ENCODE data around the gene MYF5.

The MYF5 gene

GRCh38 chr12:80754274-80754673 lies 37.6 kb downstream of the MYF5 start:
- ATAC-seq (replicated peaks) (no peak), DNase-seq (no peak)
- Mint-ChIP-seq H3K9me3 (peaks cover 14 to 16% of the 10 kb centered on the region in 2 donors), H3K27me3 (no peaks in the 10 kb centered on the region), H3K4me3 (no peak overlapping the region), H3K4me1 (ENCODE audit: low read depth in 2 of 2) (no peaks in the 10 kb centered on the region), H3K36me3 (ENCODE audit: insufficient read depth) (peaks cover 2% of the 10 kb centered on the region), H3K27ac (no peak overlapping the region)

- peaks cover 2% of the 10 kb centered on the region for H3K36me3 Mint-ChIP-seq (ENCODE audit: insufficient read depth)
- no peak overlapping the region for H3K4me3 Mint-ChIP-seq
- ATAC-seq (replicated peaks) (no peak), DNase-seq (no peak)
- peaks cover 9 to 16% of the 10 kb centered on the region in 2 donors for H3K9me3 Mint-ChIP-seq
- no peaks in the 10 kb centered on the region for H3K4me1 Mint-ChIP-seq (ENCODE audit: low read depth in 2 of 2)
- no peaks in the 10 kb centered on the region for H3K27me3 Mint-ChIP-seq
- no peak overlapping the region for H3K27ac Mint-ChIP-seq
Observed at GRCh38 chr12:80756875-80757274, 40.2 kb downstream of the MYF5 start.

DNA sequence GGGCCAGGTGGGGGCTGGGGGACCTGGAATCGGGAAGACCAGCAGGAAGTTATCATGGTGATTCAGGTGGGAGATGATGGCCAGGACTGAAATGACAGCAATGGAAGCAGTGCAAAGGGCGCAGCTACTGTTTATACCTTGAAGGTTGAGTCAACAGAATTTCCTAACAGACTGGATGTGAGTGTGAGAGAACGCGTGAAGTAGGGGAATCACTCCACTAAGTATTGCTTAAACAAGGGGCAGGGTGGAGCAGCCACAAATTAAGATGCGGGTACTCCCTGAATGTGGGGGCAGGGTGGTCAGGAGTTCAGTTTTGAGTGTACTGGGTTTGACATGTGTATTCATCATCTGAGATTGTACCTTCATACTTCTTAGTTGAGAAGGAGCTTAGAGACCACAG lies 45.1 kb downstream of the MYF5 start:
- Mint-ChIP-seq H3K27me3 (no peaks in the 10 kb centered on the region), H3K4me1 (ENCODE audit: low read depth in 2 of 2) (no peaks in the 10 kb centered on the region), H3K4me3 (no peak overlapping the region), H3K27ac (no peak overlapping the region), H3K9me3 (peaks cover 3 to 8% of the 10 kb centered on the region in 2 donors), H3K36me3 (ENCODE audit: insufficient read depth) (peaks cover 2% of the 10 kb centered on the region)
- ATAC-seq (replicated peaks) = no peak
- DNase-seq = no peak

GRCh38 chr12:80763874-80764273 lies 47.2 kb downstream of the MYF5 start:
- H3K36me3 Mint-ChIP-seq (ENCODE audit: insufficient read depth) = peaks cover 2% of the 10 kb centered on the region
- ATAC-seq (replicated peaks) (no peak), DNase-seq (no peak)
- no peaks in the 10 kb centered on the region for H3K4me1 Mint-ChIP-seq (ENCODE audit: low read depth in 2 of 2)
- H3K27me3 Mint-ChIP-seq = no peaks in the 10 kb centered on the region
- no peak overlapping the region for H3K27ac Mint-ChIP-seq
- H3K4me3 Mint-ChIP-seq = no peak overlapping the region
- peaks cover 0 to 4% of the 10 kb centered on the region in 2 donors for H3K9me3 Mint-ChIP-seq

DNA sequence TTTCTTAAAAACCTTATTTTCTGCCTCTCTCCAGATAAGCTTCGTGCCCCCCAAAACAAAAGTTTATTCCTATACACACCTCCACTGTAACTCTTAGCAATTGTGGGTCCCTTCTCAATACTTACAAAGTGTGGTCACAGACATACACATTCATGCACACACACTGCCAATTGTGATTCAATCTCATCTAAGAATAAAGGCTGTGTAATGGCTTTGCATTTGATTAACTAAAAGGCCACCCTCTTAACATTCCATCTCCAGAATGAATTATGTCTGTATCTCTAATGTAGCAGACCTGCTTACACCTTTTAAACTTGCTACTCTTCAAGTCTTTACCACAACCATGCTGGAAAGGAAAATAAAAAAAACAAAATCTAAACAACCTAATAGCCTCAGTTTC lies 49.5 kb downstream of the MYF5 start:
- DNase-seq (no peak), ATAC-seq (replicated peaks) (no peak)
- peaks cover 0 to 2% of the 10 kb centered on the region in 2 donors for H3K9me3 Mint-ChIP-seq
- H3K27me3 Mint-ChIP-seq = no peaks in the 10 kb centered on the region
- H3K36me3 Mint-ChIP-seq (ENCODE audit: insufficient read depth) = no peaks in the 10 kb centered on the region
- no peak overlapping the region for H3K4me3 Mint-ChIP-seq
- no peak overlapping the region for H3K27ac Mint-ChIP-seq
- no peaks in the 10 kb centered on the region for H3K4me1 Mint-ChIP-seq (ENCODE audit: low read depth in 2 of 2)

DNA sequence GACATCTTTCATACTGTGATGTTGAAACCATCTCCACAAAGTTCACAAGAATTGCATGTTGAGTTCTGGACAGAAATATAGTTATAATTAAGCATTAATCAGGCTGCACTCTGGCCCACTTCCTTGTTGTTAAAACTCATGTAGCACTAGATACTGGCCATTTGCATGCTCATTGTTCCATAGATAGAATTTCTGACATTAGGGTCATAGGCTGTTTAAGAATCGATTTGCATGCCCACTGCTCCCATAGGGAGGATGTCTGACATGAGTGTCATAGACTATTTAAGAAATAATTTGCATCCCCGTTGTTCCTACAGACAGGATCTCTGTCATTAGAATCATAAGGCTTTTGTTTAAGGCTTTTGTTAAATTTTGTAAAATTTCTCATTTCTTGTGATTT lies 50.2 kb downstream of the MYF5 start:
- no peak for ATAC-seq (replicated peaks)
- Mint-ChIP-seq H3K27me3 (no peaks in the 10 kb centered on the region), H3K4me1 (ENCODE audit: low read depth in 2 of 2) (no peaks in the 10 kb centered on the region), H3K9me3 (peaks cover 0 to 2% of the 10 kb centered on the region in 2 donors), H3K27ac (no peak overlapping the region), H3K4me3 (no peak overlapping the region), H3K36me3 (ENCODE audit: insufficient read depth) (no peaks in the 10 kb centered on the region)
- DNase-seq = no peak

All from effector memory CD8-positive, alpha-beta T cell (primary cell).